Nephron progenitor cell (in vitro differentiated cells): ENCODE data around the gene C19orf73.
A peak's percentile ranks its signal among the peaks of the same experiment; 100 is the strongest.

Source experiments
- DNase-seq: peaks from one replicate; pipeline ENCODE4 v3.0.0; 2021
- H3K27ac Mint-ChIP-seq: 2 replicates; pipeline ENCODE4 v1.8.0; 2021; ENCODE audit warnings: mild to moderate bottlenecking, moderate library complexity, mixed read lengths
- H3K27me3 Mint-ChIP-seq: 2 replicates; pipeline ENCODE4 v1.8.0; 2021; ENCODE audit warnings: mild to moderate bottlenecking, low read depth, mixed read lengths; ENCODE audit not compliant: poor library complexity
- H3K36me3 Mint-ChIP-seq: 2 replicates; pipeline ENCODE4 v1.8.0; 2021; ENCODE audit warnings: low read depth, mixed read lengths
- H3K4me1 Mint-ChIP-seq: 2 replicates; pipeline ENCODE4 v1.8.0; 2021; ENCODE audit warnings: mixed read lengths
- H3K4me3 Mint-ChIP-seq: 2 replicates; pipeline ENCODE4 v1.8.0; 2021; ENCODE audit warnings: mild to moderate bottlenecking, moderate library complexity, mixed read lengths
- H3K9me3 Mint-ChIP-seq: 2 replicates; pipeline ENCODE4 v1.8.0; 2021; ENCODE audit warnings: mild to moderate bottlenecking, moderate library complexity, mixed read lengths
- CTCF ChIP-seq: fragments of 200-600 bp; sonication (generic); IDR thresholded peaks from 2 replicates; pipeline ENCODE4 v1.5.0; 2021; ENCODE audit warnings: antibody characterized with exemption

Gene C19orf73

GRCh38 chr19:49161987-49162386 lies 43.0 kb upstream of the C19orf73 start:
- H3K27me3 Mint-ChIP-seq, result peaks cover 12% of the 10 kb centered on the region
- no peak for DNase-seq
- no peak for TF ChIP-seq CTCF
- peaks cover 49% of the 10 kb centered on the region for H3K4me1 Mint-ChIP-seq
- H3K4me3 Mint-ChIP-seq, result no peak overlapping the region
- H3K27ac Mint-ChIP-seq, result no peak overlapping the region
- no peaks in the 10 kb centered on the region for H3K9me3 Mint-ChIP-seq
- H3K36me3 Mint-ChIP-seq, result peaks cover 5% of the 10 kb centered on the region

GRCh38 chr19:49160450-49161189 lies 41.7 kb upstream of the C19orf73 start:
- H3K9me3 Mint-ChIP-seq, result no peaks in the 10 kb centered on the region
- no peak for TF ChIP-seq CTCF
- H3K4me3 Mint-ChIP-seq, result peak overlapping the region; percentile 1
- H3K27ac Mint-ChIP-seq, result peak overlapping the region; percentile 29
- H3K4me1 Mint-ChIP-seq, result peaks cover 55% of the 10 kb centered on the region
- no peak for DNase-seq
- peaks cover 7% of the 10 kb centered on the region for H3K27me3 Mint-ChIP-seq
- H3K36me3 Mint-ChIP-seq, result peaks cover 5% of the 10 kb centered on the region

GRCh38 chr19:49157445-49158224 lies 38.7 kb upstream of the C19orf73 start, which contains the start of gene TRPM4:
Gene TRPM4, plus strand, starts transcription at chr19:49157792. Its CDS starts 75 bp downstream, at chr19:49157867.
- H3K4me3 Mint-ChIP-seq, result peak within 1 kb of the TSS; percentile 87
- H3K9me3 Mint-ChIP-seq, result peaks cover 16% of the 10 kb centered on the region
- H3K4me1 Mint-ChIP-seq, result peaks cover 76% of the 10 kb centered on the region
- TF ChIP-seq CTCF, result no peak
- peaks cover 17% of the 10 kb centered on the region for H3K36me3 Mint-ChIP-seq
- H3K27me3 Mint-ChIP-seq, result peaks cover 18% of the 10 kb centered on the region
- no peak within 1 kb of the TSS for H3K27ac Mint-ChIP-seq
- peak; percentile 97 for DNase-seq

GRCh38 chr19:49155820-49156346 lies 36.9 kb upstream of the C19orf73 start:
- H3K27me3 Mint-ChIP-seq, result peaks cover 30% of the 10 kb centered on the region
- H3K36me3 Mint-ChIP-seq, result peaks cover 14% of the 10 kb centered on the region
- peak overlapping the region; percentile 75 for H3K4me3 Mint-ChIP-seq
- no peak for TF ChIP-seq CTCF
- DNase-seq, result peak; percentile 47
- peak overlapping the region; percentile 97 for H3K27ac Mint-ChIP-seq
- peaks cover 79% of the 10 kb centered on the region for H3K4me1 Mint-ChIP-seq
- H3K9me3 Mint-ChIP-seq, result peaks cover 20% of the 10 kb centered on the region

GRCh38 chr19:49155005-49155819 lies 36.3 kb upstream of the C19orf73 start, which contains the start of gene HRC:
Gene HRC, minus strand, starts transcription at chr19:49155396. Its CDS starts 159 bp downstream, at chr19:49155237.
- peak within 1 kb of the TSS; percentile 97 for H3K27ac Mint-ChIP-seq
- peaks cover 12% of the 10 kb centered on the region for H3K36me3 Mint-ChIP-seq
- peak; percentile 56 for DNase-seq
- H3K4me3 Mint-ChIP-seq, result peak within 1 kb of the TSS; percentile 75
- H3K9me3 Mint-ChIP-seq, result peaks cover 20% of the 10 kb centered on the region
- no peak for TF ChIP-seq CTCF
- peaks cover 72% of the 10 kb centered on the region for H3K4me1 Mint-ChIP-seq
- peaks cover 30% of the 10 kb centered on the region for H3K27me3 Mint-ChIP-seq
